Kidney epithelial cell (primary cell): ENCODE data around the gene ROR1. TPM values are rescaled to one million over a fixed set of nuclear protein-coding genes. Genes with fewer than 3 reads are reported as not detected.

Source experiments
- DNase-seq: peaks from one replicate; pipeline ENCODE4 v3.0.0-alpha.2; 2010; ENCODE audit warnings: low read depth
- H3K27me3 ChIP-seq: 2 replicates; pipeline ENCODE4 v1.6.0; 2011; ENCODE audit warnings: low read length; ENCODE audit not compliant: control insufficient read depth, insufficient read depth
- H3K36me3 ChIP-seq: 2 replicates; pipeline ENCODE4 v1.5.1; 2011; ENCODE audit warnings: low read length; ENCODE audit not compliant: control insufficient read depth, insufficient read depth
- H3K4me3 ChIP-seq: 2 replicates; pipeline ENCODE4 v1.5.1; 2011; ENCODE audit warnings: low read depth, mild to moderate bottlenecking, control low read depth, low read length
- total RNA-seq: library from RNA; depleted of rRNA; stranded (reverse); fragments of >200 nt; gene quantifications from 2 replicates; pipeline ENCODE4 v1.2.3, GENCODE V29; 2015
- TF ChIP-seq, protein P1 (sequence below): IDR thresholded peaks from 2 replicates; pipeline ENCODE4 v1.5.1; 2011; ENCODE audit warnings: mild to moderate bottlenecking, moderate library complexity, low read length, control low read depth, inconsistent platforms; ENCODE audit not compliant: insufficient read depth, poor library complexity, severe bottlenecking

Gene ROR1
- total RNA-seq, 1 donor from 2014 or later: 21.5 TPM

DNA sequence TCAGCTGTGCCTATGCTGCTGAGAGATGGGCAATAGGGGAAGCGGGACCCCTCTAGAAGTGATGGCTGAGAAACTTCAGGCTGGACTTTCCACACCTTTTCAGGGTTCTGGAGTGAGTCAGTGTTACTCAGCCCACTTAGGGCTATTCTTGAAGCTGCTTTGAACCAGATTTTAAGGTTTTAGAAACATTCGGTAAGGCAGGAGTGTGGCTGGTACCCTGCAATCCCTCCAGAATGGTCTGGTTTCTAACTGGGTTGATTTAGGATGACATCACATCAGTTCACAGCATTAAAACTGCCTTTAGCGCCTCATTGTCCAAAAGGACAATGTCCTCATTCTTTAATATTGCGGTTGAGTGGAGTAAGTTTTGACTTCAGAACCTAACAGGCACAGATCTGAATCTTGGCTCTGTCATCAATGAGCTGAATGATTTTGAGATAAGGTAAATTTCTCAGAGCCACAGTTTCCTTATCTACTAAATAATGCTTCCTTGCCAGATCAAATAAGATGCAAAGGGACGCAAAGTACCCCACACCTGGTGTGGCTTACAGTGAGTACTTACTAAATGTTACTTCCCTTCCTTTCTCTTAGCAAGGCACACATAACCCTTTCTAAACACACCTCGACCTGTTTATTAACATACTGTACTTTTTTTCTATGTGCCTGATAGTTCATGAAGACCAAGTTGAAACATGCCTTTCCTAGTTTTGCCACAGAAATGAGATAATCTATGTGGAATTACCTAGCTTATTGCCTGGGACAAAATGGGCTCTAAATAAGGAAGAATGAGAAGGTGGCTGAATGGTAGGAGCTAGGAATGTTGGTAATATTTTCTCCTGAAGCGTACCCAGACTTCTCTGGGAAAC, 209.8 kb downstream of the ROR1 start:
- Histone ChIP-seq H3K4me3 (no peak overlapping the region), H3K27me3 (no peaks in the 10 kb centered on the region), H3K36me3 (no peaks in the 10 kb centered on the region)
- TF ChIP-seq, protein P1, sequence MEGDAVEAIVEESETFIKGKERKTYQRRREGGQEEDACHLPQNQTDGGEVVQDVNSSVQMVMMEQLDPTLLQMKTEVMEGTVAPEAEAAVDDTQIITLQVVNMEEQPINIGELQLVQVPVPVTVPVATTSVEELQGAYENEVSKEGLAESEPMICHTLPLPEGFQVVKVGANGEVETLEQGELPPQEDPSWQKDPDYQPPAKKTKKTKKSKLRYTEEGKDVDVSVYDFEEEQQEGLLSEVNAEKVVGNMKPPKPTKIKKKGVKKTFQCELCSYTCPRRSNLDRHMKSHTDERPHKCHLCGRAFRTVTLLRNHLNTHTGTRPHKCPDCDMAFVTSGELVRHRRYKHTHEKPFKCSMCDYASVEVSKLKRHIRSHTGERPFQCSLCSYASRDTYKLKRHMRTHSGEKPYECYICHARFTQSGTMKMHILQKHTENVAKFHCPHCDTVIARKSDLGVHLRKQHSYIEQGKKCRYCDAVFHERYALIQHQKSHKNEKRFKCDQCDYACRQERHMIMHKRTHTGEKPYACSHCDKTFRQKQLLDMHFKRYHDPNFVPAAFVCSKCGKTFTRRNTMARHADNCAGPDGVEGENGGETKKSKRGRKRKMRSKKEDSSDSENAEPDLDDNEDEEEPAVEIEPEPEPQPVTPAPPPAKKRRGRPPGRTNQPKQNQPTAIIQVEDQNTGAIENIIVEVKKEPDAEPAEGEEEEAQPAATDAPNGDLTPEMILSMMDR: no peak
- no peak for DNase-seq

DNA sequence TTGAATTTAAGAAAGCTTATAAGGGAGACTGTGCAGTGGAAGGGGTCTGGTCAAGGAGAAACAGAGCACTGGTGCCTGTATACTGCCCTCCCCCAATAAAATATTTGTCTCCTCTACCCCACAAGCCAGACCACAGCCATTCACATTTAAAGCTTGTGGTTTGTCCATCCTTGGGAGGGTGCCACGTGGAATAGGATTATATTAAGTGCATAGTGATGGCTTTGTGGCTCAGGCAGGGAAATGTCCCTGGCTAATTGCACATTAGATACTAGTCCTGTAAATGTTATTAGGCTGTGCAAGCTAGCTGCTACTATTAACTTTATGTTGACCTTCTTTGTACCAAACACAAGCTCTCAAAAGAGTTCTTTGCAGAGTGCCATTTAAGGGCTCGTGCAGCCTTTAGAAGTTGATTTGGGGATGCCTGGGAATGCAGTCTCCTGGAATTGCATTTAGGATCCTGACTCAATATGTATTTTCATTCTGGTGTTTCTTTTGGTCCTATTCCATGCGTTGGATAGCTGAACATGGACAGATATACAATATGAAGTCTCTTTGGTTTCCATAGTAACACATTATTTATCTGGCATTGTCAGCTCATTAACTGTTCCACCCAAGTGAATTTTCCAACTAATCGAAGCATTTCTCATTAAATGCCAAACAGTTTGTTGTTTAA, 210.6 kb downstream of the ROR1 start:
- no peaks in the 10 kb centered on the region for H3K27me3 ChIP-seq
- no peak overlapping the region for H3K4me3 ChIP-seq
- TF ChIP-seq, protein P1: no peak
- DNase-seq: no peak
- H3K36me3 ChIP-seq: no peaks in the 10 kb centered on the region

GRCh38 chr1:63984930-63985290, 211.1 kb downstream of the ROR1 start:
- Histone ChIP-seq H3K4me3 (no peak overlapping the region), H3K27me3 (no peaks in the 10 kb centered on the region), H3K36me3 (no peaks in the 10 kb centered on the region)
- no peak for DNase-seq
- TF ChIP-seq, protein P1: no peak

GRCh38 chr1:63987014-63987627, 213.3 kb downstream of the ROR1 start:
- no peaks in the 10 kb centered on the region for H3K36me3 ChIP-seq
- H3K4me3 ChIP-seq: no peak overlapping the region
- TF ChIP-seq, protein P1: no peak
- H3K27me3 ChIP-seq: no peaks in the 10 kb centered on the region
- no peak for DNase-seq

GRCh38 chr1:63987628-63988024, 213.8 kb downstream of the ROR1 start:
- H3K27me3 ChIP-seq: no peaks in the 10 kb centered on the region
- no peak overlapping the region for H3K4me3 ChIP-seq
- TF ChIP-seq, protein P1: no peak
- no peak for DNase-seq
- no peaks in the 10 kb centered on the region for H3K36me3 ChIP-seq
